Stimulated activated CD4-positive, alpha-beta T cell treated with anti-CD3 and anti-CD28 coated beads, Interleukin-2, amount 100 ng/mL, for 24 hours (primary cell): ENCODE data around the gene ICA1.

Source experiments
- DNase-seq, 2 donors: peaks; one replicate each; pipeline ENCODE4 v3.0.0-alpha.2; 2020

The ICA1 gene

DNA sequence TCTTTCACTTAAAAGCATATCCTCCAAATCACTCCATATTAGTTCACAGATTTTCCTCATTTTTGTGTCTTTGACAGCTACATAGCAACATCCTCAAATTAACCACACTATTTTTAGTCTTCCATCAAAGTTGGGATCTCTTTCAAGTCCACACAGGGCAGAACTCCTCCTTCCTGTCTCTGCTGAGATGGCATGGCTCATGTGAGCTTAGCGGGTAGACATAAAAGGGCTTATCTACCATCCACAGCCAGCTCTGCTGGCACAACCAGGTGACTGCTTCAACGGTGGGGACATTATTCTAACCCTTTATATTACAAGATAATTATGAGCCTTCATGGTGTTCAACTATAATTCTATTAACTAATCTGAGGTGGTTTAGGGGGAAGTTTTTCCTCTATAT is 35.5 kb downstream of the ICA1 start:
- DNase-seq, result no peak

DNA sequence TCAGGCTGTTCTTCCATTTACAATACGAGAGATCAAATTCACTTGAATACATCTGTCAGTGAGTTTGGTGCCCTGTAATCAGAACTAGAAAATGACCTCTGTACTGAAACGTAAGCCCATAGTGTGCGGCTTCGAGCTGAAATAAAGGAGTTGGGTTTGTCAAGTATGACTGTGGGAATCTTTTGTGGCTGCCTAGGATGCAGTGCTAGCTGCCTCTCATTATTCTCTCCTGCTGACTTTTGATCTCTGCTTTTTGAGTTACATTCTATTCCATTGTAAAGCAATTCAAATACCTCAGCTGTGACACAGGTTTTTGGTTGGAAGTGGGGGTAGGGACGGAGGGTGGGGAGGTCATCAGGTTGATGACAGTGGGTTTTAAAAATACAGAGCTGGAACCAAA is 40.4 kb downstream of the ICA1 start:
- DNase-seq, result no peak

GRCh38 chr7:8221101-8221495 is 40.9 kb downstream of the ICA1 start:
- no peak for DNase-seq

DNA sequence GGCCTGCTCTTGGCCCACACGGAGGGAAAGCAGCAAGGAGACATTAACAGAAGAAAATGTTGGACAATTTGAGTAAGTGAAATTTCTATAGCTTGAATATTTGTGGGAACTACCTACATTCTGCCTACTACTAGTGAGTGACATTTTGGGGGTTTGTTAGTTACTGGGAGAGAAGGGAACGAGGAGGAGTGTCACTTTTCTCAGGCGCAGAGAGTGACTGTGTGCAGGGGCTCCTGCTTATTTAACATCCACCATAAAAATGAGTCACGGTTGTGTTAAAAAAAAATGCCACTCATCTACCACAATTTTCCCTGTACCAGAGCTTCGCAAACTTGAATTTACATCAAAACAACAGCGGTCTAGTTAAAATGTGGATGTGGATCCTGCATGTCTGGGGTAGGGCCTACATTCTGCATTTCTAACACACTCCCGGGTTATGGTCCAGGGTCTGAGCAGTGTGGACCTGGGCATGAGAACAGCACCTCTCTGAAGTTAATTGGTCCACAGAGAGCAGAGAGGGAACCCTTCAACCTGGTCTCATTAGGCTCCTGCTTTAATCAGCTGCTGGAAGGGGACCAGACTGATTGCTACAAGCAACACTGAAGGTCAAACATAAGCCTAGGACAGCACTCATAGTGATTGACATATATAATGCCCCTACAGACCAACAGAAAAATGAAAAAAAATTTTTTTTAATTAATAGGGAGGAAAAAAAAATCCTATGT is 41.4 kb downstream of the ICA1 start:
- DNase-seq, result no peak

GRCh38 chr7:8217200-8218068 is 44.5 kb downstream of the ICA1 start:
- DNase-seq, result no peak

DNA sequence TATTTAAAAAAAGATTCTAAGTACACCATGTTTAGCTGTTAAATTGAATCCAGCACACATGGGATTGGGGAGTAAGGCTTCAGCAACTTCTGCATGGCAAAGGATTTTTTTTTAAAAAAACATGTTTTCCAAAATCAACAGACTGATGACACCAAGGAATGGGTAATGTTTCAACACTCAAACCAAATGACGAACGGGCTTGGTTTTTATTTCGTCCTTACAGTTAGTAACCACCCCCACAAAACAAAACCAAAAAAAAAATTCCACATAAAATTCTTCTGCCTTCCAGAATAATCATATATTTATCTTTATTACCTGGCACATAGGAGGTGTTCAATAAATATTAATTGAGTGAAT is 45.7 kb downstream of the ICA1 start:
- no peak for DNase-seq

GRCh38 chr7:8215648-8216333 is 46.2 kb downstream of the ICA1 start:
- DNase-seq, result no peak

- DNase-seq, result no peak
These were observed 47.6 kb downstream of the ICA1 start for GRCh38 chr7:8214244-8214824.

DNA sequence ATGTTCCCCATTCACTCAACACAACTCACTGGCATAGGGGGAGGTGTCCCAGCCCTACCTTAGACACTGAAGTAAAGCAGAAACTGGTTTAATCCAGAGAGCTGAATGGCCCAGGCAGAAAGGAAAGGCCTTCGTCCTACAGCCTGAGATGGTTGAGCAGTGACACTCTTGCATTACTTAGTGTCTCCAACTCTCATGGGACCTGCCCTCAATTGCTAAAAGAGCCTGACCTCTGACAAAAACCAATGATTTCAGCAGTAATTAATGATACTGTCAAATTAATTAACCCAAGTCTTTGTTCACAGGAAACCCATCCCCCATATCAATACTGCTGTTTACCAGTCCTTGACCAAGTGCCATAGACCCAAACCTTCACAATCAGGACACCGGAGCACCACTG is 48.6 kb downstream of the ICA1 start:
- no peak for DNase-seq

- DNase-seq, result no peak
These were observed 49.3 kb downstream of the ICA1 start for GRCh38 chr7:8212638-8213037.

DNA sequence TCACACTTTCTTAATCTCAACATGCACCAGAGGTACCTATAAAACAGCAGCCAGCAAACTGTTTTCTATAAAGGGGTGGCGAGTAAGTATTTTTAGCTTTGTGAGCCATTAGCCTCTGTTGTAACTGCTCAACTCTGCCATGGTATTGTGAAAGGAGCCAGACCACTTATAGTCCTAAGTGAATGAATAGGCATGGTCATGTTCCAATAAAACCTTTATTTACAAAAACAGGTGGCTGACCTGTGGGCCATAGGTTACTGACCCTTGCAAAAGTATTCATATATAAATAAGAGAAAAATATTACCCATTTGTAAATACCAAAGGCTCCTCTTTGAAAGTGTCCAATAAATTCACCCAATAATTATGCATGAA is 50.3 kb downstream of the ICA1 start:
- DNase-seq, result no peak

GRCh38 chr7:8210845-8211724 is 50.9 kb downstream of the ICA1 start:
- DNase-seq, result no peak

DNA sequence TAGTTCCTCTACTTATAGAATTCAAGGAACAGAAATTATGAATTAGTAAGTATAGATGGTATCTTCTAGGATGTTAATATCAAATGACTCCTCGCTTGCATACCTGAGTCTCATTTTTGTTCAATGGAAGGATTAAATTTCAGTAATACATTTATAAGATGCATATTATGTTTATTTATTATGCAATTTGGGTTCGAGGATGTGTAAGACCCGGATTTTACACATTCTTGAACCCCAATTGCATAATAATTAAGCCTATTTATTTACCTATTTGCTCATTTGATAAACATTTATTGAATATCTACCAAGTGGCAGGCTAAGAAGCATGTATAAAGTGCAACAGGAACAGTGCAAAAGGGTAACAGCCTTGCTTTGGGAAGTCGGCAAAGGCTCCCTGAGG is 52.6 kb downstream of the ICA1 start:
- no peak for DNase-seq

- no peak for DNase-seq
These were observed 53.2 kb downstream of the ICA1 start for GRCh38 chr7:8208816-8209215.

GRCh38 chr7:8206956-8207355 is 55.0 kb downstream of the ICA1 start:
- DNase-seq, result no peak

DNA sequence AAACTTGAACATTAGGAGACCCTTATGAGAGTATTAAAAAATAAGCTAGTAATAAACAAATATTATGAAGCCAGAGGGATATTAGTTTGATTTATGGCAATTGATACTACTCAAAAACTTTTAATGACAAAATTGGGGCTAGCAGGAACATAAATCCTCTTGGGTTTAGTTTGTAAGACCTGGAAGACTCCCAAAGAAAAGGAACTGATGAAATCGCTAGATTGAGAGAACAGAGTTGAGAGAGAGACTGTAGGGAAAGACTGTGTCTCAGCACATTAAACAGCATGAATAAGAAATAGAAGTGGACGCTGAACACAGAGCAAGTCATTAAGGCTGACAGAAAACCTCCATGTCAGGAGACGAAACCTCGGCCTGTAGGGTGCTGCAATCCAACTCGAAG is 56.4 kb downstream of the ICA1 start:
- DNase-seq, result no peak

DNA sequence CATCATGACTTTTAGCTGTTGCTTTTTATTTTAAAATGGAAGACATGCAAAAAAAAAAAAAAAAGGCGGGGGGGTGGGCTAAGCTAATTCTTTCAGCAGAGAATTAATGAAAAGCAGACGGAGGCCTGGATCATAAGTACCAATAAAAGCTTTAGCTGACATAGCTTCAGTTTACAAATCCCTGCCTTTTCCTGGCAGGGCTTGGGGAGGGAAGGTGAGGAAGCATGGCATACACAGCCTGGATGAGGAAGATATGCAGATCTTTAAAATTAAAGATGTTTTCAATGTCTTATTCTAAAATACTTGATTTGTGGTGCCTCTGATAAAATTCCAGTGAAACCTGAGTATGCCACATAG is 57.0 kb downstream of the ICA1 start:
- DNase-seq, result no peak

GRCh38 chr7:8204339-8205030 is 57.5 kb downstream of the ICA1 start:
- DNase-seq, result no peak

- no peak for DNase-seq
These were observed 60.0 kb downstream of the ICA1 start for GRCh38 chr7:8201846-8202441.

GRCh38 chr7:8200717-8201116 is 61.2 kb downstream of the ICA1 start:
- no peak for DNase-seq

GRCh38 chr7:8200316-8200715 is 61.7 kb downstream of the ICA1 start:
- DNase-seq, result no peak
